IMR-90 (cell line): ENCODE results near the gene CDK1.

Source experiments
- BHLHE40 ChIP-seq: fragments of 150-350 bp; IDR thresholded peaks from 2 replicates; pipeline ENCODE4 v1.6.1; 2016; ENCODE audit warnings: mild to moderate bottlenecking, low read depth, low read length
- CEBPB ChIP-seq: IDR thresholded peaks from 2 replicates; pipeline ENCODE4 v1.6.1; 2012; ENCODE audit warnings: low read depth, low read length, improper control_type of control experiment
- CHD1 ChIP-seq: IDR thresholded peaks from 2 replicates; pipeline ENCODE4 v1.6.1; 2012; ENCODE audit warnings: low read depth, low read length, improper control_type of control experiment
- CTCF ChIP-seq: conservative IDR thresholded peaks from 2 replicates; pipeline ENCODE4 v1.5.1; 2012; ENCODE audit warnings: mild to moderate bottlenecking, low read depth, low read length, improper control_type of control experiment
- MAZ ChIP-seq: IDR thresholded peaks from 2 replicates; pipeline ENCODE4 v1.6.1; 2012; ENCODE audit warnings: low read depth, mild to moderate bottlenecking, low read length, improper control_type of control experiment, moderate library complexity, borderline replicate concordance
- MXI1 ChIP-seq: IDR thresholded peaks from 2 replicates; pipeline ENCODE4 v1.6.1; 2012; ENCODE audit warnings: low read depth, mild to moderate bottlenecking, low read length, moderate library complexity, borderline replicate concordance
- POLR2A ChIP-seq: IDR thresholded peaks from 2 replicates; pipeline ENCODE4 v1.6.1; 2012; ENCODE audit warnings: mild to moderate bottlenecking, low read depth, low read length
- RAD21 ChIP-seq: IDR thresholded peaks from 2 replicates; pipeline ENCODE4 v1.6.1; 2012; ENCODE audit warnings: low read length, improper control_type of control experiment
- RCOR1 ChIP-seq: IDR thresholded peaks from 2 replicates; pipeline ENCODE4 v1.6.1; 2012; ENCODE audit warnings: mild to moderate bottlenecking, low read length, improper control_type of control experiment; ENCODE audit not compliant: insufficient replicate concordance
- RFX5 ChIP-seq: IDR thresholded peaks from 2 replicates; pipeline ENCODE4 v1.8.0; 2012; ENCODE audit warnings: low read depth, mild to moderate bottlenecking, low read length, moderate library complexity
- USF2 ChIP-seq: fragments of 150-350 bp; IDR thresholded peaks from 2 replicates; pipeline ENCODE4 v1.6.1; 2017; ENCODE audit warnings: mild to moderate bottlenecking, antibody characterized with exemption, low read length, low read depth

- TF ChIP-seq POLR2A = no peak
- no peak for TF ChIP-seq CTCF
- TF ChIP-seq RAD21 = no peak
- TF ChIP-seq RFX5 = no peak
- no peak for TF ChIP-seq RCOR1
- TF ChIP-seq USF2 = no peak
- TF ChIP-seq CHD1 = no peak
- no peak for TF ChIP-seq MAZ
- no peak for TF ChIP-seq MXI1
- no peak for TF ChIP-seq CEBPB
- no peak for TF ChIP-seq BHLHE40
Measured at GRCh38 chr10:60789340-60789739, 11.1 kb downstream of the CDK1 start.
